GM23338 (cell line): Measurements from ENCODE around the gene RASA3. TPM values are rescaled to one million over a fixed set of nuclear protein-coding genes. Genes with fewer than 3 reads are reported as not detected.

Experiments used
- ATAC-seq: fragments of 200-7000 bp; cut with Tn5 transposase; 3 replicates; pipeline ENCODE4 v1.9.1; 2020
- DNase-seq: peaks from one replicate; pipeline ENCODE4 v3.0.0-alpha.2; 2015; ENCODE audit warnings: low spot score
- H2AFZ ChIP-seq: fragments of 200-600 bp; sonication (generic); 2 replicates; pipeline ENCODE4 v1.8.0; 2016; ENCODE audit warnings: antibody characterized with exemption, mild to moderate bottlenecking, moderate library complexity
- H3F3A ChIP-seq: fragments of 200-600 bp; sonication (generic); replicated peaks from 2 replicates; pipeline ENCODE4 v1.8.0; 2017; ENCODE audit warnings: antibody characterized with exemption, mixed run types, low read depth
- H3K27ac ChIP-seq: fragments of 200-600 bp; sonication (generic); 2 replicates; pipeline ENCODE4 v1.6.1; 2016; ENCODE audit warnings: low read depth
- H3K27me3 ChIP-seq: fragments of 200-600 bp; sonication (generic); 2 replicates; pipeline ENCODE4 v1.8.0; 2016; ENCODE audit warnings: mild to moderate bottlenecking, mixed run types, moderate library complexity; ENCODE audit not compliant: insufficient read depth
- H3K36me3 ChIP-seq: fragments of 200-600 bp; sonication (generic); 2 replicates; pipeline ENCODE4 v1.8.0; 2016; ENCODE audit warnings: mild to moderate bottlenecking; ENCODE audit not compliant: insufficient read depth
- H3K4me1 ChIP-seq: fragments of 200-600 bp; sonication (generic); 2 replicates; pipeline ENCODE4 v1.8.0; 2016; ENCODE audit warnings: mild to moderate bottlenecking, moderate library complexity; ENCODE audit not compliant: insufficient read depth
- H3K4me2 ChIP-seq: fragments of 200-600 bp; sonication (generic); 2 replicates; pipeline ENCODE4 v1.7.1; 2017; ENCODE audit warnings: mixed run types
- H3K4me3 ChIP-seq: fragments of 200-600 bp; sonication (generic); 2 replicates; pipeline ENCODE4 v1.6.1; 2016; ENCODE audit warnings: mixed run types
- H3K79me2 ChIP-seq: fragments of 200-600 bp; sonication (generic); replicated peaks from 2 replicates; pipeline ENCODE4 v1.8.0; 2017; ENCODE audit warnings: mild to moderate bottlenecking; ENCODE audit not compliant: insufficient read depth
- H3K9me2 ChIP-seq: fragments of 200-600 bp; sonication (generic); 2 replicates; pipeline ENCODE4 v1.8.0; 2017; ENCODE audit not compliant: insufficient read depth
- H4K20me1 ChIP-seq: fragments of 200-600 bp; sonication (generic); replicated peaks from 2 replicates; pipeline ENCODE4 v1.8.0; 2017; ENCODE audit warnings: mild to moderate bottlenecking; ENCODE audit not compliant: insufficient read depth
- H3K27ac Mint-ChIP-seq: 2 replicates; pipeline ENCODE4 v1.8.0; 2020; ENCODE audit warnings: inconsistent platforms, mild to moderate bottlenecking, moderate library complexity, mixed read lengths
- H3K27me3 Mint-ChIP-seq: 3 replicates; pipeline ENCODE4 v1.8.0; 2022; ENCODE audit warnings: low read depth, mild to moderate bottlenecking, moderate library complexity, mixed read lengths, inconsistent platforms; ENCODE audit not compliant: insufficient read depth, poor library complexity
- H3K36me3 Mint-ChIP-seq: 3 replicates; pipeline ENCODE4 v1.8.0; 2021; ENCODE audit warnings: low read depth, mild to moderate bottlenecking, inconsistent platforms, moderate library complexity, mixed read lengths
- H3K4me1 Mint-ChIP-seq: 3 replicates; pipeline ENCODE4 v1.8.0; 2020; ENCODE audit warnings: mild to moderate bottlenecking, inconsistent platforms, mixed read lengths
- H3K4me3 Mint-ChIP-seq: 3 replicates; pipeline ENCODE4 v1.8.0; 2021; ENCODE audit warnings: moderate library complexity, mild to moderate bottlenecking, inconsistent platforms, mixed read lengths
- H3K9me3 Mint-ChIP-seq: 3 replicates; pipeline ENCODE4 v1.8.0; 2020; ENCODE audit warnings: moderate library complexity, mild to moderate bottlenecking, inconsistent platforms, mixed read lengths
- CREB1 ChIP-seq: fragments of 250-450 bp; sonication (Bioruptor Pico); IDR thresholded peaks from 2 replicates; pipeline ENCODE4 v1.5.0; 2020; ENCODE audit warnings: low read depth, mild to moderate bottlenecking, moderate library complexity
- CTCF ChIP-seq, 2 experiments: fragments of 200-600 bp in 1 of 2; sonication (generic) in 1 of 2; conservative IDR thresholded peaks; 2 replicates each; pipeline versions ENCODE4 v1.5.1 to v1.6.1; 2016 to 2017; ENCODE audit warnings: antibody characterized with exemption in 2 of 2, low read depth in 2 of 2, mild to moderate bottlenecking in 2 of 2, moderate library complexity in 1 of 2
- EZH2 ChIP-seq: fragments of 200-600 bp; sonication (generic); IDR thresholded peaks from one replicate; pipeline ENCODE4 v1.8.0; 2017; ENCODE audit warnings: antibody characterized with exemption, mild to moderate bottlenecking, low read depth; ENCODE audit not compliant: unreplicated experiment
- EZH2phosphoT487 ChIP-seq: fragments of 200-600 bp; sonication (generic); IDR thresholded peaks from one replicate; pipeline ENCODE4 v1.8.1; 2018; ENCODE audit warnings: antibody characterized with exemption; ENCODE audit not compliant: unreplicated experiment
- JUNB ChIP-seq: IDR thresholded peaks from one replicate; pipeline ENCODE4 v1.6.1; 2016; ENCODE audit warnings: antibody characterized with exemption; ENCODE audit not compliant: unreplicated experiment
- NANOG ChIP-seq: IDR thresholded peaks from 2 replicates; pipeline ENCODE4 v1.6.1; 2016; ENCODE audit warnings: antibody characterized with exemption, borderline replicate concordance
- POLR2AphosphoS5 ChIP-seq: IDR thresholded peaks from 2 replicates; pipeline ENCODE4 v1.6.1; 2016; ENCODE audit warnings: antibody characterized with exemption, low read depth
- STAT1 ChIP-seq: IDR thresholded peaks from one replicate; pipeline ENCODE4 v1.6.1; 2016; ENCODE audit warnings: antibody characterized with exemption; ENCODE audit not compliant: unreplicated experiment
- ZNF114 ChIP-seq: fragments of 250-450 bp; sonication (Bioruptor Pico); IDR thresholded peaks from 2 replicates; pipeline ENCODE4 v1.5.0; 2020; ENCODE audit warnings: mild to moderate bottlenecking, moderate library complexity
- ZNF331 ChIP-seq: fragments of 250-450 bp; sonication (Bioruptor Pico); IDR thresholded peaks from 2 replicates; pipeline ENCODE4 v1.5.0; 2020; ENCODE audit warnings: low read depth, mild to moderate bottlenecking, moderate library complexity
- polyA plus RNA-seq: library from polyadenylated mRNA; unstranded; fragments of >200 nt; fragmentation: Nextera tagmentation; extraction: Ambion mirVana; gene quantifications from 2 replicates; pipeline ENCODE4 v1.2.1, GENCODE V29; 2016
- total RNA-seq: library from RNA; depleted of rRNA; stranded (reverse); fragments of >200 nt; shearing (Covaris generic); gene quantifications from 2 replicates; pipeline ENCODE4 v1.2.3, GENCODE V29; 2014
- TF ChIP-seq, protein P1 (sequence below): fragments of 250-450 bp; sonication (Bioruptor Pico); IDR thresholded peaks from 2 replicates; pipeline ENCODE4 v1.5.0; 2020; ENCODE audit warnings: mild to moderate bottlenecking, moderate library complexity
- TF ChIP-seq, protein P2 (sequence below): IDR thresholded peaks from 2 replicates; pipeline ENCODE4 v1.6.1; 2016; ENCODE audit warnings: antibody characterized with exemption
- TF ChIP-seq, protein P3 (sequence below): IDR thresholded peaks from one replicate; pipeline ENCODE4 v1.6.1; 2018; ENCODE audit warnings: antibody characterized with exemption; ENCODE audit not compliant: unreplicated experiment

Gene RASA3
- total and polyA plus RNA-seq, 2 experiments from 2014 or later, result 11.2 to 20.7 TPM

DNA sequence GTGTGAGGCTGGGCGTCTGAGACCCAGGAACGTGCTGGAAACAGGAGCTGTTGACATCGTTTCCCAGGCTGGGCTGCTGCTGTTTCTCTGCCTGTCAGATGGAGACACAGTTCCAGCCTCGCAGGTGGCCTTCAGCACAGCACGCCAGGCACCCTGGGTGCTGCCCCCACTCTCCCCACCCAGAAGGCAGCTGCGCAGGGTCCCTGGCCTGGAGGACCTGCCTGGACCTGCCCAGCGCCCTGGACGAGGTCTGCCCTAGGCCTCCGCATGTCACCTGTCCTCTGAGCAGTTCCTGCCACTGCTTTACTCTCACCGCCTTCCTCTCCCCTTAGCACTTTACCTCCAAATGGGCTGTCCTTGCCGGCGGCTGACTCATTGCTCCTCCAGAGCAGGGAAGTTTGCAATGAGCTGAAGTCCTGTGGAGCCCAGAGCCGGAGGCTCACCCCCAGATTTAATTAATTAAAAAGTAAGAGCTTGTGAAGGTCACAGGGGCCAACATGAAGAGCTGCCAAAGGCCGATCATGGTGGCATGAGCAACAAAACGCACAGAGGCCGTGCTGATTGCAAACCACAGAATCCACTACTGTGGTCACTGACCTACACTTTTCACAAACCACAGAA, 190.7 kb downstream of the RASA3 start:
- no peaks in the 10 kb centered on the region for H3F3A ChIP-seq
- no peaks in the 10 kb centered on the region for H3K27me3 ChIP-seq
- TF ChIP-seq EZH2 (no peak), CREB1 (no peak), ZNF114 (CRISPR knock-in tag) (no peak), POLR2AphosphoS5 (no peak), STAT1 (no peak), EZH2phosphoT487 (no peak), JUNB (no peak), CTCF (conservative IDR thresholded peaks at IDR 0.05; ENCODE audit: low read depth in 2 of 2) (no peak), ZNF331 (CRISPR knock-in tag) (no peak), NANOG (no peak)
- TF ChIP-seq, protein P1, sequence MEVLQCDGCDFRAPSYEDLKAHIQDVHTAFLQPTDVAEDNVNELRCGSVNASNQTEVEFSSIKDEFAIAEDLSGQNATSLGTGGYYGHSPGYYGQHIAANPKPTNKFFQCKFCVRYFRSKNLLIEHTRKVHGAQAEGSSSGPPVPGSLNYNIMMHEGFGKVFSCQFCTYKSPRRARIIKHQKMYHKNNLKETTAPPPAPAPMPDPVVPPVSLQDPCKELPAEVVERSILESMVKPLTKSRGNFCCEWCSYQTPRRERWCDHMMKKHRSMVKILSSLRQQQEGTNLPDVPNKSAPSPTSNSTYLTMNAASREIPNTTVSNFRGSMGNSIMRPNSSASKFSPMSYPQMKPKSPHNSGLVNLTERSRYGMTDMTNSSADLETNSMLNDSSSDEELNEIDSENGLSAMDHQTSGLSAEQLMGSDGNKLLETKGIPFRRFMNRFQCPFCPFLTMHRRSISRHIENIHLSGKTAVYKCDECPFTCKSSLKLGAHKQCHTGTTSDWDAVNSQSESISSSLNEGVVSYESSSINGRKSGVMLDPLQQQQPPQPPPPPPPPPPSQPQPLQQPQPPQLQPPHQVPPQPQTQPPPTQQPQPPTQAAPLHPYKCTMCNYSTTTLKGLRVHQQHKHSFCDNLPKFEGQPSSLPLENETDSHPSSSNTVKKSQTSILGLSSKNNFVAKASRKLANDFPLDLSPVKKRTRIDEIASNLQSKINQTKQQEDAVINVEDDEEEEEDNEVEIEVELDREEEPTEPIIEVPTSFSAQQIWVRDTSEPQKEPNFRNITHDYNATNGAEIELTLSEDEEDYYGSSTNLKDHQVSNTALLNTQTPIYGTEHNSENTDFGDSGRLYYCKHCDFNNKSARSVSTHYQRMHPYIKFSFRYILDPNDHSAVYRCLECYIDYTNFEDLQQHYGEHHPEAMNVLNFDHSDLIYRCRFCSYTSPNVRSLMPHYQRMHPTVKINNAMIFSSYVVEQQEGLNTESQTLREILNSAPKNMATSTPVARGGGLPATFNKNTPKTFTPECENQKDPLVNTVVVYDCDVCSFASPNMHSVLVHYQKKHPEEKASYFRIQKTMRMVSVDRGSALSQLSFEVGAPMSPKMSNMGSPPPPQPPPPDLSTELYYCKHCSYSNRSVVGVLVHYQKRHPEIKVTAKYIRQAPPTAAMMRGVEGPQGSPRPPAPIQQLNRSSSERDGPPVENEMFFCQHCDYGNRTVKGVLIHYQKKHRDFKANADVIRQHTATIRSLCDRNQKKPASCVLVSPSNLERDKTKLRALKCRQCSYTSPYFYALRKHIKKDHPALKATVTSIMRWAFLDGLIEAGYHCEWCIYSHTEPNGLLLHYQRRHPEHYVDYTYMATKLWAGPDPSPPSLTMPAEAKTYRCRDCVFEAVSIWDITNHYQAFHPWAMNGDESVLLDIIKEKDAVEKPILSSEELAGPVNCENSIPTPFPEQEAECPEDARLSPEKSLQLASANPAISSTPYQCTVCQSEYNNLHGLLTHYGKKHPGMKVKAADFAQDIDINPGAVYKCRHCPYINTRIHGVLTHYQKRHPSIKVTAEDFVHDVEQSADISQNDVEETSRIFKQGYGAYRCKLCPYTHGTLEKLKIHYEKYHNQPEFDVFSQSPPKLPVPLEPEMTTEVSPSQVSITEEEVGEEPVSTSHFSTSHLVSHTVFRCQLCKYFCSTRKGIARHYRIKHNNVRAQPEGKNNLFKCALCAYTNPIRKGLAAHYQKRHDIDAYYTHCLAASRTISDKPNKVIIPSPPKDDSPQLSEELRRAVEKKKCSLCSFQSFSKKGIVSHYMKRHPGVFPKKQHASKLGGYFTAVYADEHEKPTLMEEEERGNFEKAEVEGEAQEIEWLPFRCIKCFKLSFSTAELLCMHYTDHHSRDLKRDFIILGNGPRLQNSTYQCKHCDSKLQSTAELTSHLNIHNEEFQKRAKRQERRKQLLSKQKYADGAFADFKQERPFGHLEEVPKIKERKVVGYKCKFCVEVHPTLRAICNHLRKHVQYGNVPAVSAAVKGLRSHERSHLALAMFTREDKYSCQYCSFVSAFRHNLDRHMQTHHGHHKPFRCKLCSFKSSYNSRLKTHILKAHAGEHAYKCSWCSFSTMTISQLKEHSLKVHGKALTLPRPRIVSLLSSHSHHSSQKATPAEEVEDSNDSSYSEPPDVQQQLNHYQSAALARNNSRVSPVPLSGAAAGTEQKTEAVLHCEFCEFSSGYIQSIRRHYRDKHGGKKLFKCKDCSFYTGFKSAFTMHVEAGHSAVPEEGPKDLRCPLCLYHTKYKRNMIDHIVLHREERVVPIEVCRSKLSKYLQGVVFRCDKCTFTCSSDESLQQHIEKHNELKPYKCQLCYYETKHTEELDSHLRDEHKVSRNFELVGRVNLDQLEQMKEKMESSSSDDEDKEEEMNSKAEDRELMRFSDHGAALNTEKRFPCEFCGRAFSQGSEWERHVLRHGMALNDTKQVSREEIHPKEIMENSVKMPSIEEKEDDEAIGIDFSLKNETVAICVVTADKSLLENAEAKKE (CRISPR knock-in tag), result no peak
- TF ChIP-seq, protein P2, sequence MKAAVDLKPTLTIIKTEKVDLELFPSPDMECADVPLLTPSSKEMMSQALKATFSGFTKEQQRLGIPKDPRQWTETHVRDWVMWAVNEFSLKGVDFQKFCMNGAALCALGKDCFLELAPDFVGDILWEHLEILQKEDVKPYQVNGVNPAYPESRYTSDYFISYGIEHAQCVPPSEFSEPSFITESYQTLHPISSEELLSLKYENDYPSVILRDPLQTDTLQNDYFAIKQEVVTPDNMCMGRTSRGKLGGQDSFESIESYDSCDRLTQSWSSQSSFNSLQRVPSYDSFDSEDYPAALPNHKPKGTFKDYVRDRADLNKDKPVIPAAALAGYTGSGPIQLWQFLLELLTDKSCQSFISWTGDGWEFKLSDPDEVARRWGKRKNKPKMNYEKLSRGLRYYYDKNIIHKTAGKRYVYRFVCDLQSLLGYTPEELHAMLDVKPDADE, result no peak
- TF ChIP-seq, protein P3, sequence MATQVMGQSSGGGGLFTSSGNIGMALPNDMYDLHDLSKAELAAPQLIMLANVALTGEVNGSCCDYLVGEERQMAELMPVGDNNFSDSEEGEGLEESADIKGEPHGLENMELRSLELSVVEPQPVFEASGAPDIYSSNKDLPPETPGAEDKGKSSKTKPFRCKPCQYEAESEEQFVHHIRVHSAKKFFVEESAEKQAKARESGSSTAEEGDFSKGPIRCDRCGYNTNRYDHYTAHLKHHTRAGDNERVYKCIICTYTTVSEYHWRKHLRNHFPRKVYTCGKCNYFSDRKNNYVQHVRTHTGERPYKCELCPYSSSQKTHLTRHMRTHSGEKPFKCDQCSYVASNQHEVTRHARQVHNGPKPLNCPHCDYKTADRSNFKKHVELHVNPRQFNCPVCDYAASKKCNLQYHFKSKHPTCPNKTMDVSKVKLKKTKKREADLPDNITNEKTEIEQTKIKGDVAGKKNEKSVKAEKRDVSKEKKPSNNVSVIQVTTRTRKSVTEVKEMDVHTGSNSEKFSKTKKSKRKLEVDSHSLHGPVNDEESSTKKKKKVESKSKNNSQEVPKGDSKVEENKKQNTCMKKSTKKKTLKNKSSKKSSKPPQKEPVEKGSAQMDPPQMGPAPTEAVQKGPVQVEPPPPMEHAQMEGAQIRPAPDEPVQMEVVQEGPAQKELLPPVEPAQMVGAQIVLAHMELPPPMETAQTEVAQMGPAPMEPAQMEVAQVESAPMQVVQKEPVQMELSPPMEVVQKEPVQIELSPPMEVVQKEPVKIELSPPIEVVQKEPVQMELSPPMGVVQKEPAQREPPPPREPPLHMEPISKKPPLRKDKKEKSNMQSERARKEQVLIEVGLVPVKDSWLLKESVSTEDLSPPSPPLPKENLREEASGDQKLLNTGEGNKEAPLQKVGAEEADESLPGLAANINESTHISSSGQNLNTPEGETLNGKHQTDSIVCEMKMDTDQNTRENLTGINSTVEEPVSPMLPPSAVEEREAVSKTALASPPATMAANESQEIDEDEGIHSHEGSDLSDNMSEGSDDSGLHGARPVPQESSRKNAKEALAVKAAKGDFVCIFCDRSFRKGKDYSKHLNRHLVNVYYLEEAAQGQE, result no peak
- H2AFZ ChIP-seq, result no peak overlapping the region
- H3K9me2 ChIP-seq, result no peaks in the 10 kb centered on the region
- no peaks in the 10 kb centered on the region for H3K4me1 ChIP-seq
- no peaks in the 10 kb centered on the region; the same call in 2 of the 3 replicates for H3K9me3 Mint-ChIP-seq
- no peak overlapping the region for H3K4me2 ChIP-seq
- H3K4me3 ChIP-seq, result no peak overlapping the region
- H3K4me1 Mint-ChIP-seq, result 0 out of 3 replicates have a peak, but pooled peaks cover 4% of the 10 kb centered on the region
- H3K4me3 Mint-ChIP-seq, result no peak overlapping the region
- no peak for ATAC-seq
- H3K27ac Mint-ChIP-seq, result no peak overlapping the region
- no peak for DNase-seq
- no peaks in the 10 kb centered on the region for H3K79me2 ChIP-seq
- H3K27ac ChIP-seq, result no peak overlapping the region
- no peaks in the 10 kb centered on the region for H4K20me1 ChIP-seq
- no peaks in the 10 kb centered on the region for H3K36me3 Mint-ChIP-seq
- H3K36me3 ChIP-seq, result no peaks in the 10 kb centered on the region
- peaks cover 5% of the 10 kb centered on the region for H3K27me3 Mint-ChIP-seq
